ENCODE results near the gene PTPRJ.

The PTPRJ gene

GRCh38 chr11:47995360-47995769 is 15.0 kb downstream of the PTPRJ start:
- no peak for DNase-seq (ENCODE audit: extremely low read depth, insufficient read length)
- no peaks in the 10 kb centered on the region for H3K27me3 ChIP-seq (replicated peaks; ENCODE audit: control insufficient read depth, insufficient read depth, low read length)
- H3K36me3 ChIP-seq (ENCODE audit: control insufficient read depth, insufficient read depth, low read length): no peaks in the 10 kb centered on the region
- no peak for TF ChIP-seq CTCF (IDR thresholded peaks at IDR 0.05; ENCODE audit: insufficient read depth, low read length, poor library complexity, severe bottlenecking)
- H3K4me3 ChIP-seq (replicated peaks; ENCODE audit: low read depth, low read length): no peak overlapping the region

GRCh38 chr11:47997063-47998053 is 17.0 kb downstream of the PTPRJ start:
- no peak for DNase-seq (ENCODE audit: extremely low read depth, insufficient read length)
- TF ChIP-seq CTCF (IDR thresholded peaks at IDR 0.05; ENCODE audit: insufficient read depth, low read length, poor library complexity, severe bottlenecking): no peak
- Histone ChIP-seq H3K4me3 (replicated peaks; ENCODE audit: low read depth, low read length) (no peak overlapping the region), H3K36me3 (ENCODE audit: control insufficient read depth, insufficient read depth, low read length) (no peaks in the 10 kb centered on the region), H3K27me3 (replicated peaks; ENCODE audit: control insufficient read depth, insufficient read depth, low read length) (no peaks in the 10 kb centered on the region)

GRCh38 chr11:47998345-47998732 is 18.0 kb downstream of the PTPRJ start:
- no peak for DNase-seq (ENCODE audit: extremely low read depth, insufficient read length)
- Histone ChIP-seq H3K27me3 (replicated peaks; ENCODE audit: control insufficient read depth, insufficient read depth, low read length) (no peaks in the 10 kb centered on the region), H3K36me3 (ENCODE audit: control insufficient read depth, insufficient read depth, low read length) (no peaks in the 10 kb centered on the region), H3K4me3 (replicated peaks; ENCODE audit: low read depth, low read length) (no peak overlapping the region)
- TF ChIP-seq CTCF (IDR thresholded peaks at IDR 0.05; ENCODE audit: insufficient read depth, low read length, poor library complexity, severe bottlenecking): no peak

- H3K36me3 ChIP-seq (ENCODE audit: control insufficient read depth, insufficient read depth, low read length): no peaks in the 10 kb centered on the region
- H3K4me3 ChIP-seq (replicated peaks; ENCODE audit: low read depth, low read length): no peak overlapping the region
- no peak for DNase-seq (ENCODE audit: extremely low read depth, insufficient read length)
- no peak for TF ChIP-seq CTCF (IDR thresholded peaks at IDR 0.05; ENCODE audit: insufficient read depth, low read length, poor library complexity, severe bottlenecking)
- no peaks in the 10 kb centered on the region for H3K27me3 ChIP-seq (replicated peaks; ENCODE audit: control insufficient read depth, insufficient read depth, low read length)
These were observed 18.5 kb downstream of the PTPRJ start for GRCh38 chr11:47998733-47999359.

GRCh38 chr11:48000432-48000831 is 20.1 kb downstream of the PTPRJ start:
- no peak for DNase-seq (ENCODE audit: extremely low read depth, insufficient read length)
- TF ChIP-seq CTCF (IDR thresholded peaks at IDR 0.05; ENCODE audit: insufficient read depth, low read length, poor library complexity, severe bottlenecking): no peak
- Histone ChIP-seq H3K4me3 (replicated peaks; ENCODE audit: low read depth, low read length) (no peak overlapping the region), H3K27me3 (replicated peaks; ENCODE audit: control insufficient read depth, insufficient read depth, low read length) (no peaks in the 10 kb centered on the region), H3K36me3 (ENCODE audit: control insufficient read depth, insufficient read depth, low read length) (no peaks in the 10 kb centered on the region)

All from GM06990 (cell line).